NCI-H187 treated with DMSO at 0.1 percent for 48 hours (cell line): ENCODE measurements around the gene RASA3.

ENCODE experiments used
- DNase-seq: peaks from one replicate; lab custom pipeline; 2025; lab: John Stamatoyannopoulos, UW

The RASA3 gene

GRCh38 chr13:114018461-114019055, 113.9 kb downstream of the RASA3 start:
- no peak for DNase-seq

DNA sequence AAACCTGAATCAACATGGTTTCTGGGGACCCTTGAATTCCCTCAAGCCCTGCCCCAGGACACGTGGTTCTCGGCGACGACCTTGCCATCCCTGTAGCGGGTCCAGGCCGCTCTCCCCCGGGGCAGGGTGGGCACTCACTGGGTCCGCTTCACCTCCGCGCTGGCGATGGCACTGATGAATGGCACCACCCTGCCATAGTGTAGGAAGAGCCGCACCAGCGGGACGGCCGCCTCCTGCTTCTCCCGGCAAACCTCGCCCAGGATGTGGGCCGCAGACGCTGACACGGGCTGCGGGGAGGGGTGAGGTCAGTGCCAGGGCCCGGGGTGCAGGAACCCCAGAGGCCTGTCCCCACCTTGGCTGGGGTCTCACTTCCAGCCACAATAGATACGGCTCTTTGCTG, 114.5 kb downstream of the RASA3 start:
- DNase-seq, result no peak

DNA sequence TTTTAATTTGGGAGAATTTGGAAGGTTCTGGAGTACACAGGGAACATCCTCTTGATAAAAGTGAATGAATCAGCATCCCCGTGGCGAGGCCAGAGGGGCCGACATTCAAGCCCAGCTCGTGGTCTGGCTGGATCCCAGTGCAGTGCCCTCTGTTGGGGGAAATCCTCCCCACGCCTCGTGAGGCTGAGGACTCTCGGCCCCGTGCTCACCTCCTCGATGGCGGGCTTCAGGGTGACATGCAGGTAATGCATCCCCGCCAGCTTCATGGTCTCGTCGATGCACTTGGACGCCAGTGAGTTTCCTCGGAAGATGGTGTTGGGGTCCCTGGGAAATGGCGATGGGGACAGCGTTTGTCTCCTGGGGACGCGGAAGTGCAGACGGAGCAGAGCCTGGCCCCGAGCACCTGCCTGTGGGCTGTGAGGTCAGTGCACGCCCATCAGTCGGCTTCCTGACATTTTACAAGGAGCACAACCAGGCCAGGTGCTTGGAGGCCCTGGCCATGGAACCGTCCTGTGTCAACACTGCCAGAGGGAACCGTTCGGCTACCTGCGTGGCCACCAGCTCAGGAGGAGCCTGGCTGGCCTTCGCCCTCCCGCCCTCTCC, 115.3 kb downstream of the RASA3 start:
- DNase-seq, result no peak

- no peak for DNase-seq
Measured at GRCh38 chr13:114016321-114017027, 115.9 kb downstream of the RASA3 start.

- no peak for DNase-seq
Measured at GRCh38 chr13:114015969-114016295, 116.5 kb downstream of the RASA3 start.

DNA sequence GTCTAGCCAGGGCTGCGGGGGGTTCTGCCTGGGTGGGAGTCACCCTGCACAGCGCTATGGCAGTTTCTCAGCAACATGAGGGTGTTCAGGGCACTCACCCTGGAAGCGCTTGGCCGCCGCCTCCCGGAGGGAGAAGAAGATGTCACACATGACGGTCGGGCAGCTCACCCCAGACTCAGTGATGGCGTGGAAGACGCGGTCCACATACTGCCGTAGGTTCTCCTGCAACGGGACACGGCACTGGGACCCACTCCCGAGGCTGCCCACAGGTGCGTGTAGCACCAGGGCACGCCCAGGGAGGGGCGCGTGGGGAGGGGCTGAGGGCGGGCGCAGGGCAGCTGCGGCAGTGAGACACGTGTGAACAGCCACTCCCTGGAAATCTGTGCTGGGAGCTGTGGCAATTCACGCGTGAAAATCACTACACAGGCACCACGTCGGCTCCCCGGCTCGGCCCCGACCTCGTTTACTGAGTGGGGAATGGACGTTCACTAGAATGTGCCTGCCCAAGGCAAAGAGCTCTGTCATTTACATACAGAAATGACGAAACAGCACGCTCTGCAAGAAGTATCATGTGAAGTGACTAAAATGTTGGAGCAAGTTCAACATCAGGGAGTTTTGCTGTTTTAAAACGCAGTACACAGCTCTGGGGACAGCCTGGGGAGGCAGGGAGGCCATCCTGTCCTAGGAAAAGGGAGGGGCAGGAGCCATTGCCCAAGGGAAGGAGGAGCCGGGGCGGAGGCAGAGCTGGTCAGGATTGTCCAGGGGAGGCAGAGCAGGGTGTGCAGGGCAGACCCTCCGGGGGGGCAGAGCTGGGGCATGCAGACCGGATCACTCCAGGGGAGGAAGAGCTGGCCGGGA, 117.1 kb downstream of the RASA3 start:
- DNase-seq, result no peak

GRCh38 chr13:114013952-114014629, 118.3 kb downstream of the RASA3 start:
- no peak for DNase-seq

- no peak for DNase-seq
Measured at GRCh38 chr13:114013336-114013735, 119.1 kb downstream of the RASA3 start.

GRCh38 chr13:114012921-114013320, 119.5 kb downstream of the RASA3 start:
- no peak for DNase-seq

GRCh38 chr13:114012141-114012540, 120.3 kb downstream of the RASA3 start:
- no peak for DNase-seq

DNA sequence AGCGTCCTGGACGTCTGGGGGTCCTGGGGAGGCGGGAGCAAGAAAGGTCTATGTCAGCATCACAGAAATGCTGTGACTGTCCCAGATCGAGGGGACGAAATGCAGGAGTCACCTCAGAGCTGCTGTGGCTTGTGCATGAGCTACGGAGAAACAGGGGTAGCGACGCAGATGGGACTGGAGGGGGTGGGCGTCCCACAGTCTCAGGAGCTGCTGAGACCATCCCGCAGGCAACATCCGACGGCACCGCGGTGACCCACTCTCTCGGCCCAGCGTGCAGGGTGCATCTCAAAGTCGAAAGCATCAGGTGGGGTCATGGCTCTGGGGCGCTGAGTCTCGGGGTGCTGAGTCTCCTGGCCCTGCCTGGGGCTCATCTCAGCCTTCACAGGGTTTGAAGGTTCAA, 121.2 kb downstream of the RASA3 start:
- DNase-seq, result no peak

GRCh38 chr13:114010401-114011101, 121.9 kb downstream of the RASA3 start:
- no peak for DNase-seq

- DNase-seq, result no peak
Measured at GRCh38 chr13:114009590-114010400, 122.6 kb downstream of the RASA3 start.

DNA sequence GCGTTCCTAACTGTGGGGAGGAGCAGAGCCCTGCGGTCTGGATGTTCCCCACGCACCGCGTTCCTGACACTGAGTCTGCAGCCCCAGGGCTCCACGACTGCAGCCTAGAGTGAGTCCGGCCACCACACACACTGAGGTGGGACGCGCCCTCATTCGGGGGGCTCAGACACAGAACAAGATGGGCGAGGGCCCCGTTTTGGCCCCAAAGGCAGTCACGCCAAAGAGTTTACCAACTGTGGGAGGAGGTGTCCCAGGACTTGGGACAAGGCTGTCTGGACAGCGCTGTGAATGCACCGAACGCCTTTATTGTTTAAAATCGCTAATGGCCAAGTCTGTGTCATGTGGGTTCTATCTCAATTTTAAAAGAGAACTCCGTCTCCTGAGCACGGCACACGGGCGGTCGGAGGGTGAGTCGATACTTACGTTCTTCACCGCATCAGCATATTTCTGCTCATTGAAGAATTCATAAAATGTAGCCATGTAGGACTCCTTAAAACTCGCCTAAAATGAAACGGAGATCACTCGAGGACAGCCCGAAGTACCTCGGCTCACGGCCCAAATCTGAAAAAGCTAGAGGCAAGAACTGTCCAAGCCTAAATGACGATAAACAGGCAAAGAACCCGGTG, 123.3 kb downstream of the RASA3 start:
- DNase-seq, result no peak

GRCh38 chr13:114007566-114007965, 124.9 kb downstream of the RASA3 start:
- DNase-seq, result no peak

GRCh38 chr13:114005206-114005724, 127.2 kb downstream of the RASA3 start:
- no peak for DNase-seq

DNA sequence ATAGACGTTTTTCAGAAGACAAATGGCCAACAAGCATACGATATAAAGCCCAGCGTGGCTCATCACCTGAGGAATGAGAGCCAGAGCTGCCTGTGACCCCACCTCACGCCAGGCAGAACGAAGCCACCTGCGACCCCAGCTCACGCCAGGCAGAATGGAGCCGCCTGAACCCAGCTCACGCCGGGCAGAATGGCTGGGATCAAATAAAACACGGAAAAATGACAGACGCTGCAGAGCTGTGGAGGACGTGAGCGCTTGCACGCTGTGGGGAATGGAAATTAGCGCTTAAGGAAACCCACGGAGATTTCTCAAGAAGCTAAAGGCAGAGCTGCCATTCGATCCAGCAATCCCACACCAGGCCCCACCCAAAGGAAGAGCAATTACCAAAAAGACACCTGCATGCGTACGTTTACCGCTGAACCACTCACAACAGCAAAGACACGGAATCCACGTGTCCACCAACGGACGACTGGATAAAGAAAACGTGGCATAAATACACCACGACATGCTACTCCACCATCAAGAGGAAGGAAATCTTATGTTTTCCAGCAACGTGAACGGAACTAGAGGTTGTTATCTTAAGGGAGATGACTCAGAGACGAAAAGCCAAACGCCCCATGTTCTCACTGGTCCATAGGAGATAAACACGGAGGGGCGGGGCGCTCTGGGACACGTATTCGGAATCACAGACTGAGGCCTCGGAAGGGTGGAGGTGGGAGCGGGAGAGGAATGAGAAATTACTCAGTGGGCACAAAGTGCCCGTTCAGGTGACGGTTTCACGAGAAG, 127.8 kb downstream of the RASA3 start:
- DNase-seq, result no peak

DNA sequence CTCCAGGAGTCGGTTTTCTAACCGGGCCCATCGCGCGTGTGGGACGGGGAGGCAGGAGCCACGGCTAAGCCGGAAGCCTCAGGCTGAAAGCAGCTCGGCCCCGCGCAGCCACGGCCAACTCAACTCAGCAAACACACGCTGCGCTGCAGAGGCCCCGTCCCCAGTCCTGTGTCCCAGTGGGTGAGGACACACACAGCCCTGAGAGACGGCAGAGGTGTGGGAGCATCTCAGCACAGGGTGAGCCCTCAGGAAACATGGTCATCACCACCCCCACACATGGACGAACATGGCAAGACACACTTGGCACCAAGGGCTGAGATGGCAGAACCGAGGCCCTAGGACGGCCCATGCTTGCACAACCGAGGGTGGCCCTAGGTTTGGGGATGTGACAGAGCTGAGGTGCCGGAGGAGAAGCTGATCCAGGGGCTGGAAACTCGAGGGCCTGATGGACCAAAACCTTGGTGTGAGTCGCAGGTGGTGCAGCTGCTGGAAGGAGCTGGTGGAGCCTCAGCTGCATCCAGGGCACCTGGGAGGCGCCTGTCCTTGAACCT, 129.6 kb downstream of the RASA3 start:
- DNase-seq, result no peak

GRCh38 chr13:114002009-114002544, 130.3 kb downstream of the RASA3 start:
- no peak for DNase-seq
